GM19468 (cell line): ENCODE results near the gene ENO1.
"Not testable (repeated sequence)": the region's sequence is repeated elsewhere in the genome, so short reads cannot be mapped to it uniquely, and the experiment has no call there.

Source experiments
- ATAC-seq: cut with Tn5 transposase; IDR thresholded peaks from one replicate; pipeline ENCODE4 v1.9.1; 2021; ENCODE audit warnings: mild to moderate bottlenecking, moderate library complexity, moderate number of reproducible peaks; ENCODE audit not compliant: unreplicated experiment; ENCODE audit errors: extremely low read depth

The ENO1 gene

GRCh38 chr1:8897505-8897904 lies 19.0 kb upstream of the ENO1 start:
- ATAC-seq: not testable (repeated sequence)

- ATAC-seq: not testable (repeated sequence)
Measured at GRCh38 chr1:8896775-8897174, 18.3 kb upstream of the ENO1 start.

- ATAC-seq: no peak
Measured at GRCh38 chr1:8892026-8892425, 13.5 kb upstream of the ENO1 start.

GRCh38 chr1:8891401-8891800 lies 12.9 kb upstream of the ENO1 start:
- ATAC-seq: no peak

GRCh38 chr1:8889925-8890785 lies 11.7 kb upstream of the ENO1 start:
- ATAC-seq: no peak

- no peak for ATAC-seq
Measured at GRCh38 chr1:8889103-8889846, 10.8 kb upstream of the ENO1 start.

GRCh38 chr1:8886589-8886988 lies 8.1 kb upstream of the ENO1 start:
- no peak for ATAC-seq

GRCh38 chr1:8886031-8886524 lies 7.6 kb upstream of the ENO1 start:
- ATAC-seq: not testable (repeated sequence)

- ATAC-seq: not testable (repeated sequence)
Measured at GRCh38 chr1:8884105-8884504, 5.6 kb upstream of the ENO1 start.

- no peak for ATAC-seq
Measured at GRCh38 chr1:8883491-8883890, 5.0 kb upstream of the ENO1 start.

- ATAC-seq: no peak
Measured at GRCh38 chr1:8879922-8880676, 1.6 kb upstream of the ENO1 start.

GRCh38 chr1:8879464-8879921 lies 1.0 kb upstream of the ENO1 start:
- ATAC-seq: no peak

GRCh38 chr1:8878698-8879463 lies 395 bp upstream of the ENO1 start:
- ATAC-seq: peak; percentile 60

GRCh38 chr1:8876087-8876486 lies 2.4 kb downstream of the ENO1 start:
- ATAC-seq: no peak

- no peak for ATAC-seq
Measured at GRCh38 chr1:8875216-8875861, 3.1 kb downstream of the ENO1 start.

- ATAC-seq: no peak
Measured at GRCh38 chr1:8874230-8875201, 4.0 kb downstream of the ENO1 start.

GRCh38 chr1:8873506-8874229 lies 4.8 kb downstream of the ENO1 start:
- ATAC-seq: no peak
